ENCODE data around the gene EBF4.

EBF4 gene

DNA sequence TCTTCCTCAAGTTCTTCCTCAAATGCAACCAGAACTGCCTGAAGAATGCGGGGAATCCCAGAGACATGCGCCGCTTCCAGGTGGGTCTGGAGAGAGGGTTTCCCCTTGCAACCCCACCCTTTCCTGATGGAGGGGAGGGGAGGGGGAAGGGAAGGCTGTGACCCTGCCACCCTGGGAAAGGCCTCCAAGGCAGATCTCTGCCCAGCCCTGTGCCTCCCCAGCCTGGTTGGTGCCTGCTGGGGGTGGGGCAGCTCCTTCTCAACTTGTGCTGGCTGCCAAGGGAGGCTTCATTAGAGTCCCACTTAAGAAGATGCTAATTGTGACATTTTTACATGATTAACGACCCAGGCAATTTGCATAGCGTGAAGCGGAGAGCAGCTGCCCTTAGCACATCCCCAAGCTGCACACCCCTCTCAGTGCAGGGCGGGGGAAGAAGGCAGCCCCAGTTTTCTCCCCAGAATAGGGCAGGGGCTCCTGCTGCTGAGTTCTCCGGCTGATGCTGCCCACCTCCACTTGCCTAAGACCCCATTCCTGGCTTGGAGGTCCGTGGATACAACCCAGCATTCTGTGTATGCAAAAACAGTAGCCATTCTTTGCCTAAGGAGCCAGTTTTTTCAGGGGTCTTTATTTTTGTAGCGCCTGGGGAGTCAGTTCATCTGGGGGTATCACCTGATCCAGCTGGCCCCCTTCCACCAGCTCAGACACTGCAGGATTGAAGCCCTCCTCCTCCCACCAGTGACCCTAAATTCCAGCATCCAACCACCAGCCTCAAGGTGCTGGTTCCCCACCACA is 56.2 kb downstream of the EBF4 start:
- Histone ChIP-seq H3K27ac (no peak overlapping the region), H3K4me1 (ENCODE audit: control insufficient read depth in 1 of 2, insufficient read depth in 1 of 2, low read depth in 1 of 2, low read length in 1 of 2) (peaks cover 20 to 30% of the 10 kb centered on the region in 2 experiments), H3K36me3 (no peaks in the 10 kb centered on the region), H3K9me3 (no peaks in the 10 kb centered on the region), H3K27me3 (peaks cover 98% of the 10 kb centered on the region), H3K4me3 (ENCODE audit: low read depth in 1 of 2, low read length in 1 of 2) (no peak overlapping the region)
- TF ChIP-seq, protein P1, sequence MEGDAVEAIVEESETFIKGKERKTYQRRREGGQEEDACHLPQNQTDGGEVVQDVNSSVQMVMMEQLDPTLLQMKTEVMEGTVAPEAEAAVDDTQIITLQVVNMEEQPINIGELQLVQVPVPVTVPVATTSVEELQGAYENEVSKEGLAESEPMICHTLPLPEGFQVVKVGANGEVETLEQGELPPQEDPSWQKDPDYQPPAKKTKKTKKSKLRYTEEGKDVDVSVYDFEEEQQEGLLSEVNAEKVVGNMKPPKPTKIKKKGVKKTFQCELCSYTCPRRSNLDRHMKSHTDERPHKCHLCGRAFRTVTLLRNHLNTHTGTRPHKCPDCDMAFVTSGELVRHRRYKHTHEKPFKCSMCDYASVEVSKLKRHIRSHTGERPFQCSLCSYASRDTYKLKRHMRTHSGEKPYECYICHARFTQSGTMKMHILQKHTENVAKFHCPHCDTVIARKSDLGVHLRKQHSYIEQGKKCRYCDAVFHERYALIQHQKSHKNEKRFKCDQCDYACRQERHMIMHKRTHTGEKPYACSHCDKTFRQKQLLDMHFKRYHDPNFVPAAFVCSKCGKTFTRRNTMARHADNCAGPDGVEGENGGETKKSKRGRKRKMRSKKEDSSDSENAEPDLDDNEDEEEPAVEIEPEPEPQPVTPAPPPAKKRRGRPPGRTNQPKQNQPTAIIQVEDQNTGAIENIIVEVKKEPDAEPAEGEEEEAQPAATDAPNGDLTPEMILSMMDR (IDR thresholded peaks at IDR 0.05) = no peak

DNA sequence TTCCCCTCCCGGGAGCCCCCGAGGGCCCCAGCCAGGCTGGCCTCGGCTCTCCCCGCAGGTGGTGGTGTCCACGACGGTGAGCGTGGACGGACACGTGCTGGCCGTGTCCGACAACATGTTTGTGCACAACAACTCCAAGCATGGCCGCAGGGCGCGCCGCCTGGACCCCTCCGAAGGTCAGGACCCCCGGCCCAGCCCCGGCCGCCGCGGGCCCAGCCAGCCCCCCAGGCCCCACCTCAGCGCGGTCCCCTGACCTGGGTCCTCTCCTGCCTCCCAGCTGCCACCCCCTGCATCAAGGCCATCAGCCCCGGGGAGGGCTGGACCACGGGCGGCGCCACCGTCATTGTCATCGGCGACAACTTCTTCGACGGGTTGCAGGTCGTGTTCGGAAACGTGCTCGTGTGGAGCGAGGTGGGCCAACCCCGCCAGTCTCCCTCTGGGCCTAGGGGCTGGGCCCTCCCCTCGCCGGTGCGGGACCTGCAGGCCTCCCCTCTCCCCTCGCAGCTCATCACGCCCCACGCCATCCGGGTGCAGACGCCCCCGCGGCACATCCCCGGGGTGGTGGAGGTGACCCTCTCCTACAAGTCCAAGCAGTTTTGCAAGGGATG is 56.9 kb downstream of the EBF4 start:
- Histone ChIP-seq H3K36me3 (no peaks in the 10 kb centered on the region), H3K4me1 (ENCODE audit: control insufficient read depth in 1 of 2, insufficient read depth in 1 of 2, low read depth in 1 of 2, low read length in 1 of 2) (peaks cover 20 to 30% of the 10 kb centered on the region in 2 experiments), H3K27me3 (peaks cover 100% of the 10 kb centered on the region), H3K27ac (no peak overlapping the region), H3K4me3 (ENCODE audit: low read depth in 1 of 2, low read length in 1 of 2) (no peak overlapping the region), H3K9me3 (no peaks in the 10 kb centered on the region)
- TF ChIP-seq, protein P1 (IDR thresholded peaks at IDR 0.05) = no peak

DNA sequence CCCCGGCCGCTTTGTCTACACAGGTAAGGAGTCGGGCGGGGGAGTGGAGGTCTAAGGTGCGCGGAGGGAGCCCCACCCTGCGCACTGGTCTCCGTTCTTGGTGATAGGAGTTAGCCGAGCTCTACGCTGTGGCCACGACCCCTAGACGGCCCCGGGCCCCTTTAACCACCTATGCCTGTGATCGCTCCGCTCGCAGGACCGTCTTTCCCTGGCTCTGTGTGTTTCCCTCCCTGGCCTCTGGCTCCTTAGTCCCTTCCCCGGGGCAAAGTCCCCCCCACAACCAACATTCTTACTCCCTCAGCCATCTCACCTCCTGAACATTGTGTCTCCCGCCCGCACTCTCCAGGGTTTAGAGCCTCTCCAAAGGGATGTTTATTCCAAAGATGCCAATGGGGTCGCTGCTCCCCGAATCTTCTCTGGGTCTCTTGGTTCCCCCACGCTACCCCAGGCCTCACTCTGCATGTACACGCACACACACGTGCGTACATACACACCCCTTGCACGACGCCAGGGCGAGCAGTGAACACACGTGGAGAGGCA is 57.4 kb downstream of the EBF4 start:
- H3K36me3 ChIP-seq = no peaks in the 10 kb centered on the region
- no peak overlapping the region for H3K27ac ChIP-seq
- peaks cover 100% of the 10 kb centered on the region for H3K27me3 ChIP-seq
- no peaks in the 10 kb centered on the region for H3K9me3 ChIP-seq
- TF ChIP-seq, protein P1 (IDR thresholded peaks at IDR 0.05) = no peak
- peaks cover 20 to 30% of the 10 kb centered on the region in 2 experiments for H3K4me1 ChIP-seq (ENCODE audit: control insufficient read depth in 1 of 2, insufficient read depth in 1 of 2, low read depth in 1 of 2, low read length in 1 of 2)
- H3K4me3 ChIP-seq (ENCODE audit: low read depth in 1 of 2, low read length in 1 of 2) = no peak overlapping the region

GRCh38 chr20:2750491-2751251 is 58.1 kb downstream of the EBF4 start:
- no peaks in the 10 kb centered on the region for H3K36me3 ChIP-seq
- H3K27me3 ChIP-seq = peaks cover 100% of the 10 kb centered on the region
- peaks cover 20 to 30% of the 10 kb centered on the region in 2 experiments for H3K4me1 ChIP-seq (ENCODE audit: control insufficient read depth in 1 of 2, insufficient read depth in 1 of 2, low read depth in 1 of 2, low read length in 1 of 2)
- TF ChIP-seq, protein P1 (IDR thresholded peaks at IDR 0.05) = no peak
- peak overlapping the region in 1 of 2 experiments; percentile 32 for H3K4me3 ChIP-seq (ENCODE audit: low read depth in 1 of 2, low read length in 1 of 2)
- H3K9me3 ChIP-seq = no peaks in the 10 kb centered on the region
- H3K27ac ChIP-seq = no peak overlapping the region

- Histone ChIP-seq H3K4me1 (ENCODE audit: control insufficient read depth in 1 of 2, insufficient read depth in 1 of 2, low read depth in 1 of 2, low read length in 1 of 2) (peaks cover 20 to 30% of the 10 kb centered on the region in 2 experiments), H3K9me3 (no peaks in the 10 kb centered on the region), H3K4me3 (ENCODE audit: low read depth in 1 of 2, low read length in 1 of 2) (peak overlapping the region in 1 of 2 experiments; percentile 32), H3K36me3 (no peaks in the 10 kb centered on the region), H3K27ac (no peak overlapping the region), H3K27me3 (peaks cover 100% of the 10 kb centered on the region)
- TF ChIP-seq, protein P1 (IDR thresholded peaks at IDR 0.05) = no peak
Observed at GRCh38 chr20:2751347-2751877, 58.8 kb downstream of the EBF4 start.
